K562 (cell line): ENCODE measurements around the gene PITPNM3. TPM values are rescaled to one million over a fixed set of nuclear protein-coding genes. Genes with fewer than 3 reads are reported as not detected.

ENCODE experiments used
- ATAC-seq: fragments of 200-7000 bp; cut with Tn5 transposase; 3 replicates; pipeline ENCODE4 v1.9.1; 2020; ENCODE audit warnings: moderate library complexity
- BruUV-seq: library from RNA; stranded (reverse); fragments of 400-500 nt; replicated peaks from 2 replicates; lab custom pipeline; 2021; lab: Mats Ljungman, UMichigan
- CTCF ChIA-PET: fragments of 300-600 bp; formaldehyde crosslinking; extraction: SDS; loops from one replicate; lab custom pipeline; 2021; ENCODE audit warnings: low intra/inter-chr PET ratio; lab: Yijun Ruan, JAX
- POLR2A ChIA-PET: fragments of 300-600, 350-650 bp; sonication (Branson Sonifier 250); formaldehyde crosslinking; extraction: SDS; loops from one replicate; lab custom pipeline; 2021; ENCODE audit warnings: antibody characterized with exemption, inconsistent platforms; lab: Yijun Ruan, JAX
- DNase-seq, 4 experiments: peaks; one replicate each; pipeline versions ENCODE4 v3.0.0 to v3.0.0-alpha.2; 2011 to 2018; ENCODE audit warnings: low spot score in 3 of 4, mixed read lengths in 3 of 4; ENCODE audit errors: extremely low read depth in 1 of 4
- FAIRE-seq: peaks from 2 replicates; lab custom pipeline; 2011; peaks lifted over from hg19 to GRCh38; lab: Jason Lieb, UNC
- H2AFZ ChIP-seq: 2 replicates; pipeline ENCODE4 v1.6.0; 2011; ENCODE audit warnings: low read depth, low read length, control low read depth, inconsistent platforms
- H3K27ac ChIP-seq: fragments of 200-600 bp; 3 replicates; pipeline ENCODE4 v1.8.0; 2011; ENCODE audit warnings: low read depth, mild to moderate bottlenecking, control low read depth, inconsistent platforms, low read length, moderate library complexity, mixed read lengths; ENCODE audit errors: extremely low read depth
- H3K27me3 ChIP-seq, 2 experiments: fragments of 300-600 bp in 1 of 2; 2 replicates in 1 of 2; 3 replicates in 1 of 2; pipeline versions ENCODE4 v1.6.0 to v1.8.0; 2011; ENCODE audit warnings: inconsistent platforms in 2 of 2, low read length in 2 of 2, mild to moderate bottlenecking in 1 of 2, mixed read lengths in 1 of 2, moderate library complexity in 1 of 2; ENCODE audit not compliant: control insufficient read depth in 2 of 2, insufficient read depth in 2 of 2
- H3K36me3 ChIP-seq: fragments of 300-600 bp; 3 replicates; pipeline ENCODE4 v1.8.0; 2011; ENCODE audit warnings: mild to moderate bottlenecking, low read length, inconsistent platforms; ENCODE audit not compliant: control insufficient read depth, insufficient read depth
- H3K4me1 ChIP-seq, 2 experiments: fragments of 200-600 bp in 1 of 2; replicated peaks in 1 of 2; 2 replicates in 1 of 2; 3 replicates in 1 of 2; pipeline versions ENCODE4 v1.5.1 to v1.8.0; 2011; ENCODE audit warnings: inconsistent platforms in 2 of 2, low read length in 2 of 2, mild to moderate bottlenecking in 1 of 2, mixed read lengths in 1 of 2, moderate library complexity in 1 of 2; ENCODE audit not compliant: control insufficient read depth in 2 of 2, insufficient read depth in 2 of 2
- H3K4me2 ChIP-seq: 2 replicates; pipeline ENCODE4 v1.6.1; 2011; ENCODE audit warnings: low read length, control low read depth, inconsistent platforms, mixed read lengths; ENCODE audit not compliant: insufficient read depth
- H3K4me3 ChIP-seq: fragments of 200-600 bp; sonication (generic), shearing (Covaris generic); 2 replicates; pipeline ENCODE4 v1.5.1; 2016; ENCODE audit warnings: control low read depth, inconsistent platforms
- H3K79me2 ChIP-seq: fragments of 200-600 bp; 3 replicates; pipeline ENCODE4 v1.8.0; 2011; ENCODE audit warnings: low read length, inconsistent platforms; ENCODE audit not compliant: control insufficient read depth, insufficient read depth
- H3K9ac ChIP-seq, 2 experiments: 2 replicates each; pipeline versions ENCODE4 v1.6.0 to v1.6.1; 2011; ENCODE audit warnings: low read depth in 2 of 2, low read length in 2 of 2, control low read depth in 1 of 2, inconsistent platforms in 1 of 2, mild to moderate bottlenecking in 1 of 2, mixed read lengths in 1 of 2; ENCODE audit not compliant: insufficient read depth in 1 of 2
- H3K9me1 ChIP-seq: one replicate; pipeline ENCODE4 v1.6.0; 2011; ENCODE audit warnings: inconsistent platforms, mild to moderate bottlenecking, low read length, moderate library complexity; ENCODE audit not compliant: control insufficient read depth, insufficient read depth
- H3K9me3 ChIP-seq: replicated peaks from 2 replicates; pipeline ENCODE4 v1.5.1; 2011; ENCODE audit warnings: low read depth, low read length, inconsistent platforms; ENCODE audit not compliant: control insufficient read depth, insufficient read depth
- H4K20me1 ChIP-seq: replicated peaks from 2 replicates; pipeline ENCODE4 v1.6.1; 2011; ENCODE audit warnings: low read length, inconsistent platforms, mixed read lengths; ENCODE audit not compliant: control insufficient read depth, insufficient read depth
- AFF4 ChIP-seq: sonication (generic); formaldehyde crosslinking; IDR thresholded peaks from 2 replicates; pipeline ENCODE4 v1.8.0; 2023; ENCODE audit warnings: mild to moderate bottlenecking, missing genetic modification reagents
- CBX3 ChIP-seq, 2 experiments: IDR thresholded peaks; 1 replicate in 1 of 2; 2 replicates in 1 of 2; pipeline ENCODE4 v1.6.1; 2012; ENCODE audit warnings: inconsistent platforms in 2 of 2, low read length in 2 of 2, borderline replicate concordance in 1 of 2, control low read depth in 1 of 2
- DPF2 ChIP-seq: fragments of 450-650 bp; IDR thresholded peaks from 2 replicates; pipeline ENCODE4 v1.6.1; 2016
- FOSL1 ChIP-seq: fragments of 200-800 bp; sonication (Bioruptor generic); conservative IDR thresholded peaks from 2 replicates; pipeline ENCODE4 v1.6.1; 2016; ENCODE audit warnings: missing genetic modification characterization, missing compliant biosample characterization
- JUND ChIP-seq, 2 experiments: IDR thresholded peaks; 2 replicates in 1 of 2; 3 replicates in 1 of 2; pipeline ENCODE4 v1.6.1; 2011; ENCODE audit warnings: borderline replicate concordance in 2 of 2, low read depth in 2 of 2, low read length in 2 of 2, improper control_type of control experiment in 1 of 2, missing biosample characterization in 1 of 2, missing genetic modification characterization in 1 of 2, missing genetic modification reagents in 1 of 2
- MAFG ChIP-seq: fragments of 450-650 bp; conservative IDR thresholded peaks from 2 replicates; pipeline ENCODE4 v1.6.1; 2016; ENCODE audit warnings: missing genetic modification characterization, missing compliant biosample characterization
- MAFK ChIP-seq: IDR thresholded peaks from 2 replicates; pipeline ENCODE4 v1.6.1; 2011; ENCODE audit warnings: low read length, improper control_type of control experiment
- NFE2 ChIP-seq: IDR thresholded peaks from 2 replicates; pipeline ENCODE4 v1.6.1; 2014; ENCODE audit warnings: antibody characterized with exemption, low read depth
- SRF ChIP-seq, 2 experiments: fragments of 250-450, 450-650 bp in 1 of 2; sonication (Bioruptor Pico) in 1 of 2; sonication (generic) in 1 of 2; formaldehyde crosslinking; IDR thresholded peaks; 2 replicates each; pipeline versions ENCODE4 v1.5.0 to v1.5.1; 2020 to 2022; ENCODE audit warnings: mild to moderate bottlenecking in 1 of 2, missing genetic modification reagents in 1 of 2
- WGBS: fragments of 100-300 bp; shearing (Covaris generic); methylation state at CpG from one replicate; pipeline ENCODE4 v1.1.6; 2016; ENCODE audit warnings: low coverage, mixed read lengths; ENCODE audit not compliant: insufficient coverage; ENCODE audit errors: missing lambda C conversion rate; 5-methylcytosine and 5-hydroxymethylcytosine counted together
- in situ Hi-C: fragments of 300-500 bp; cut with MboI; formaldehyde crosslinking; loops from 4 replicates; pipeline ENCODE4 v1.15.0; 2018; ENCODE audit warnings: inconsistent platforms, mixed read lengths
- intact Hi-C: fragments of 100-400 bp; cut with micrococcal nuclease; formaldehyde crosslinking; loops from 2 replicates; pipeline ENCODE4 v1.14.2; 2022
- polyA plus RNA-seq, 8 experiments: library from polyadenylated mRNA; depleted of rRNA in 4 of 8; stranded (reverse) in 5 of 8; unstranded in 3 of 8; fragments of >200 nt; fragmentation: Nextera tagmentation in 2 of 8; fragmentation: Illumina TruSeq in 1 of 8; extraction: Ambion mirVana in 2 of 8; extraction: Trizol in 1 of 8; gene quantifications; 2 replicates each; pipeline versions ENCODE4 v1.2.1 to v1.2.3, GENCODE V29; 2011 to 2014; ENCODE audit warnings: inconsistent platforms in 1 of 8, missing spikeins in 1 of 8
- total RNA-seq, 7 experiments: library from RNA; depleted of rRNA in 6 of 7; stranded (reverse); fragments of >200 nt in 6 of 7; fragmentation: Illumina TruSeq in 2 of 7; extraction: Trizol in 2 of 7; gene quantifications; 2 replicates each; pipeline versions ENCODE4 v1.2.1 to v1.2.3, GENCODE V29; 2011 to 2021; ENCODE audit warnings: low replicate concordance in 1 of 7
- TF ChIP-seq, protein P1 (sequence below): fragments of 450-650 bp; formaldehyde crosslinking; IDR thresholded peaks from 2 replicates; pipeline ENCODE4 v1.4.0; 2022; ENCODE audit warnings: missing genetic modification characterization
- TF ChIP-seq, protein P2 (sequence below), 2 experiments: IDR thresholded peaks; 2 replicates each; pipeline ENCODE4 v1.6.1; 2011; ENCODE audit warnings: borderline replicate concordance in 1 of 2, control low read depth in 1 of 2, low read depth in 1 of 2, low read length in 1 of 2, mild to moderate bottlenecking in 1 of 2, mixed read lengths in 1 of 2, moderate library complexity in 1 of 2; ENCODE audit not compliant: insufficient read depth in 1 of 2, insufficient read length in 1 of 2, poor library complexity in 1 of 2, severe bottlenecking in 1 of 2; ENCODE audit errors: extremely low read depth in 1 of 2
- TF ChIP-seq, protein P3 (sequence below), 2 experiments: fragments of 450-650 bp; IDR thresholded peaks; 2 replicates each; pipeline ENCODE4 v1.6.1; 2016

PITPNM3 gene
- total and polyA plus RNA-seq, 9 of the 15 experiments (the other 6 are each of a cell fraction or from before 2014, with no cell fraction given), result 0.14 to 0.38 (median 0.22) TPM; not detected in 2

DNA sequence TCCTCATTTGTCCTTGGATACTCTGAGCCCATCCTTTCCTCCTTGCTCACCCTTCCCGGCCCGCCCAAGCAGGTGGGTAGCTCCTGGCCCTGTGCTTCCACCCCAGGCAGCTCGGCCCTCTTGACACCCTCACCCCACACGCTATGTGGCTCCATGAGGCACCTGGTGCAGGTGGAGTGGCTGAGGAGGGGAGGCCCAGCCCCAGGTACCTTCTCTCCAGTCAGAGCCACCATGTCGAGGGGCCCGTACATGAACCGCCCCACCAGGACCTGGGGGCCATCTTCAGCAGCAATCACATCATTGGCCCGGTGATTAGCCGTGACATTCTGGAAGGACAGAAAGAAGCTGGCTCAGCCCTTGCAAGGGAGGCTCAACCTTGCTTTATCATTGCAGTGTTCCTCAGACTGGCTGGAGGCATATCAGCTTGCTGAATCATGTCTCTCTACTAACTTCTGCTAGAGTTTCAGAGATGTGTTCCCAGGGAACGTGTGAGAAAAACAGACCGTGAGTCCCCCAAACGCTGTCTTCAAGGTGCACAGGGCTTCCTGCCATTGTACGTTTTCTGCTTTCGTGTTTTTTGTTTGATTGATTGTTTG lies 91.8 kb downstream of the PITPNM3 start:
- H3K4me3 ChIP-seq, result no peak overlapping the region
- in situ Hi-C loops, result no loop called here
- no peaks in the 10 kb centered on the region for H4K20me1 ChIP-seq
- 8% methylated on average over 9 of the region's 14 CpGs for WGBS
- H3K79me2 ChIP-seq, result no peaks in the 10 kb centered on the region
- FAIRE-seq (peak; percentile 26), ATAC-seq (peak; percentile 68), DNase-seq (peak in 2 of 4 experiments; percentile 21 to 29)
- H3K4me1 ChIP-seq, result peaks cover 12 to 18% of the 10 kb centered on the region in 2 experiments; a peak in 4 of 5 replicates
- peaks cover 0 to 9% of the 10 kb centered on the region in 2 experiments; a peak in 2 of 5 replicates for H3K27me3 ChIP-seq
- ChIA-PET CTCF (no interaction called here), POLR2A (interaction anchor here (0.5 to 0.7 kb wide), 3 partner anchors 12 to 1150 kb away, joined by 3 read pairs; partner anchors contain the start of gene FXR2)
- peak overlapping the region; percentile 18; the same call in 1 of the 2 replicates for H3K4me2 ChIP-seq
- no peaks in the 10 kb centered on the region for H3K9me1 ChIP-seq
- no peak overlapping the region for H2AFZ ChIP-seq
- intact Hi-C loops, result no loop called here
- no peaks in the 10 kb centered on the region for H3K9me3 ChIP-seq
- no peaks in the 10 kb centered on the region for H3K36me3 ChIP-seq
- H3K9ac ChIP-seq, result no peak overlapping the region
- BruUV-seq, result no TSS peak
- no peak overlapping the region for H3K27ac ChIP-seq
- peak; percentile 59 for TF ChIP-seq MAFK
- TF ChIP-seq CBX3 (IDR thresholded peaks at IDR 0.05; ENCODE audit: borderline replicate concordance in 1 of 2, low read length in 2 of 2), result no peak
- TF ChIP-seq AFF4 (CRISPR knock-in tag), result no peak
- TF ChIP-seq, protein P1, sequence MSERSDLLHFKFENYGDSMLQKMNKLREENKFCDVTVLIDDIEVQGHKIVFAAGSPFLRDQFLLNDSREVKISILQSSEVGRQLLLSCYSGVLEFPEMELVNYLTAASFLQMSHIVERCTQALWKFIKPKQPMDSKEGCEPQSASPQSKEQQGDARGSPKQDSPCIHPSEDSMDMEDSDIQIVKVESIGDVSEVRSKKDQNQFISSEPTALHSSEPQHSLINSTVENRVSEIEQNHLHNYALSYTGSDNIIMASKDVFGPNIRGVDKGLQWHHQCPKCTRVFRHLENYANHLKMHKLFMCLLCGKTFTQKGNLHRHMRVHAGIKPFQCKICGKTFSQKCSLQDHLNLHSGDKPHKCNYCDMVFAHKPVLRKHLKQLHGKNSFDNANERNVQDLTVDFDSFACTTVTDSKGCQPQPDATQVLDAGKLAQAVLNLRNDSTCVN, result 0 out of 2 replicates have a peak, but pooled peaks have one; percentile 19
- TF ChIP-seq, protein P2, sequence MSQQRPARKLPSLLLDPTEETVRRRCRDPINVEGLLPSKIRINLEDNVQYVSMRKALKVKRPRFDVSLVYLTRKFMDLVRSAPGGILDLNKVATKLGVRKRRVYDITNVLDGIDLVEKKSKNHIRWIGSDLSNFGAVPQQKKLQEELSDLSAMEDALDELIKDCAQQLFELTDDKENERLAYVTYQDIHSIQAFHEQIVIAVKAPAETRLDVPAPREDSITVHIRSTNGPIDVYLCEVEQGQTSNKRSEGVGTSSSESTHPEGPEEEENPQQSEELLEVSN (IDR thresholded peaks at IDR 0.05; ENCODE audit: borderline replicate concordance in 1 of 2, extremely low read depth in 1 of 2, insufficient read depth in 1 of 2, insufficient read length in 1 of 2, low read depth in 1 of 2, low read length in 1 of 2, poor library complexity in 1 of 2, severe bottlenecking in 1 of 2), result no peak
- TF ChIP-seq JUND (IDR thresholded peaks at IDR 0.05; ENCODE audit: borderline replicate concordance, low read depth, low read length), result 0 out of 2 replicates have a peak, but pooled peaks have one; percentile 7
- no peak for TF ChIP-seq JUND (tag; IDR thresholded peaks at IDR 0.05; ENCODE audit: borderline replicate concordance, low read depth, low read length)
- TF ChIP-seq, protein P3, sequence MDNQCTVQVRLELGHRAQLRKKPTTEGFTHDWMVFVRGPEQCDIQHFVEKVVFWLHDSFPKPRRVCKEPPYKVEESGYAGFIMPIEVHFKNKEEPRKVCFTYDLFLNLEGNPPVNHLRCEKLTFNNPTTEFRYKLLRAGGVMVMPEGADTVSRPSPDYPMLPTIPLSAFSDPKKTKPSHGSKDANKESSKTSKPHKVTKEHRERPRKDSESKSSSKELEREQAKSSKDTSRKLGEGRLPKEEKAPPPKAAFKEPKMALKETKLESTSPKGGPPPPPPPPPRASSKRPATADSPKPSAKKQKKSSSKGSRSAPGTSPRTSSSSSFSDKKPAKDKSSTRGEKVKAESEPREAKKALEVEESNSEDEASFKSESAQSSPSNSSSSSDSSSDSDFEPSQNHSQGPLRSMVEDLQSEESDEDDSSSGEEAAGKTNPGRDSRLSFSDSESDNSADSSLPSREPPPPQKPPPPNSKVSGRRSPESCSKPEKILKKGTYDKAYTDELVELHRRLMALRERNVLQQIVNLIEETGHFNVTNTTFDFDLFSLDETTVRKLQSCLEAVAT (IDR thresholded peaks at IDR 0.05), result 0 out of 4 replicates have a peak, but pooled peaks of 1 of the 2 experiments have one; percentile 18
- peak; percentile 65 for TF ChIP-seq MAFG
- peak; percentile 55; the same call in 1 of the 2 replicates for TF ChIP-seq DPF2
- TF ChIP-seq FOSL1 (tag), result no peak
- TF ChIP-seq SRF (CRISPR knock-in tag; IDR thresholded peaks at IDR 0.05), result peak in 1 of 2 experiments; percentile 26; a peak in 1 of 4 replicates
- TF ChIP-seq NFE2, result peak; percentile 71
